Body of pancreas (tissue), 4 donors: Measurements from ENCODE around the gene RNF215. TPM values are rescaled to one million over a fixed set of nuclear protein-coding genes. Genes with fewer than 3 reads are reported as not detected.
"Not testable (repeated sequence)": the region's sequence is repeated elsewhere in the genome, so short reads cannot be mapped to it uniquely, and the experiment has no call there.

ENCODE experiments used
- ATAC-seq: fragments of 150-250 bp; one replicate; pipeline ENCODE4 v1.9.1; 2016
- DNase-seq, 4 donors: peaks; one replicate each; pipeline ENCODE4 v3.0.0-alpha.2; 2019
- H3K27ac ChIP-seq, 4 donors: fragments of 200-600 bp; sonication (generic); 1 replicate in 3 of 4; 2 replicates in 1 of 4; pipeline versions ENCODE4 v1.5.1 to v1.6.1; 2016 to 2019; ENCODE audit warnings: mild to moderate bottlenecking in 1 of 4, mixed read lengths in 1 of 4, moderate library complexity in 1 of 4
- H3K27me3 ChIP-seq, 2 donors: fragments of 200-600 bp; sonication (generic); one replicate each; pipeline ENCODE4 v1.6.0; 2016; ENCODE audit warnings: mild to moderate bottlenecking in 1 of 2
- H3K36me3 ChIP-seq, 2 donors: fragments of 200-600 bp; sonication (generic); replicated peaks in 1 of 2; 2 replicates each; pipeline ENCODE4 v1.5.1; 2016; ENCODE audit warnings: low read depth in 2 of 2; ENCODE audit not compliant: insufficient read depth in 1 of 2
- H3K4me1 ChIP-seq: fragments of 200-600 bp; sonication (generic); one replicate; pipeline ENCODE4 v1.6.0; 2016
- H3K4me3 ChIP-seq, 2 donors: fragments of 200-600 bp; sonication (generic); 1 replicate in 1 of 2; 2 replicates in 1 of 2; pipeline ENCODE4 v1.5.1; 2016 to 2019
- H3K9me3 ChIP-seq, 3 donors: fragments of 200-600 bp; sonication (generic); 1 replicate in 2 of 3; 2 replicates in 1 of 3; pipeline ENCODE4 v1.5.1; 2016
- POLR2A ChIP-seq, 3 donors: fragments of 450-650 bp; IDR thresholded peaks; one replicate each; pipeline ENCODE4 v1.6.1; 2016; ENCODE audit warnings: antibody characterized with exemption in 3 of 3, mild to moderate bottlenecking in 2 of 3
- WGBS, 2 donors: methylation state at CpG; one replicate each; pipeline ENCODE4 v1.1.5; 2017; 5-methylcytosine and 5-hydroxymethylcytosine counted together
- intact Hi-C: fragments of 100-400 bp; cut with DNase I; formaldehyde crosslinking; loops from one replicate; pipeline ENCODE4 v1.15.1; 2023
- total RNA-seq, 2 donors: library from RNA; depleted of rRNA; stranded (reverse); fragments of >200 nt; gene quantifications; one replicate each; pipeline ENCODE4 v1.1.0, GENCODE V29; 2016
- TF ChIP-seq, protein P1 (sequence below), 7 experiments: fragments of 450-650 bp in 4 of 7; fragments of 200-600 bp in 3 of 7; sonication (generic) in 3 of 7; IDR thresholded peaks; one replicate each; pipeline ENCODE4 v1.5.1; 2016 to 2019; ENCODE audit warnings: antibody characterized with exemption in 7 of 7

Gene RNF215
- total RNA-seq, 2 donors from 2014 or later: 13.8 to 14.0 TPM

DNA sequence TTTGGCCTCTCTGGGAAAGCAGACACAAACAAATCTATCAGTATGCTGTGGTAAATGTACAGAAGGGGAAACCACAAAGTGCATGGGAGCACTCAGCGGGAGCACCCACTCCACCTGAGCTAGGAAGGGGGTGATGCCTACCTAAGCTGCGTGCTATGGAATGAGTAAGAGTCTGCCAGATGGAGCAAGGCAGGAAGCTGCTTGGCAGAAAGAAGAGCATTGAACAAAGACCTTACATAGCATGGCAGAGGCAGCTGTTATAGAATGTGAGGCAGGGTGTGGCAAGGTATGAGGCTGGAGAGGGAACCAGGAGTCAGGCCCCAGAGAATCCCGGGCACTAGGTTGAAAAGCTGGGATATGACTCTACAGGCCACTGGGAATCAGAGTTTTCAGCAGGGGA lies 24.6 kb upstream of the RNF215 start:
- Histone ChIP-seq H3K4me3 (no peak overlapping the region), H3K36me3 (no peaks in the 10 kb centered on the region), H3K27me3 (no peaks in the 10 kb centered on the region), H3K9me3 (no peaks in the 10 kb centered on the region), H3K27ac (no peak overlapping the region), H3K4me1 (no peaks in the 10 kb centered on the region)
- no peak for TF ChIP-seq POLR2A (IDR thresholded peaks at IDR 0.05)
- TF ChIP-seq, protein P1, sequence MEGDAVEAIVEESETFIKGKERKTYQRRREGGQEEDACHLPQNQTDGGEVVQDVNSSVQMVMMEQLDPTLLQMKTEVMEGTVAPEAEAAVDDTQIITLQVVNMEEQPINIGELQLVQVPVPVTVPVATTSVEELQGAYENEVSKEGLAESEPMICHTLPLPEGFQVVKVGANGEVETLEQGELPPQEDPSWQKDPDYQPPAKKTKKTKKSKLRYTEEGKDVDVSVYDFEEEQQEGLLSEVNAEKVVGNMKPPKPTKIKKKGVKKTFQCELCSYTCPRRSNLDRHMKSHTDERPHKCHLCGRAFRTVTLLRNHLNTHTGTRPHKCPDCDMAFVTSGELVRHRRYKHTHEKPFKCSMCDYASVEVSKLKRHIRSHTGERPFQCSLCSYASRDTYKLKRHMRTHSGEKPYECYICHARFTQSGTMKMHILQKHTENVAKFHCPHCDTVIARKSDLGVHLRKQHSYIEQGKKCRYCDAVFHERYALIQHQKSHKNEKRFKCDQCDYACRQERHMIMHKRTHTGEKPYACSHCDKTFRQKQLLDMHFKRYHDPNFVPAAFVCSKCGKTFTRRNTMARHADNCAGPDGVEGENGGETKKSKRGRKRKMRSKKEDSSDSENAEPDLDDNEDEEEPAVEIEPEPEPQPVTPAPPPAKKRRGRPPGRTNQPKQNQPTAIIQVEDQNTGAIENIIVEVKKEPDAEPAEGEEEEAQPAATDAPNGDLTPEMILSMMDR (IDR thresholded peaks at IDR 0.05): no peak
- no peak for ATAC-seq
- no peak for DNase-seq
- intact Hi-C loops: no loop called here
- 87 to 92% methylated on average over 3 of the region's 3 CpGs for WGBS, 2 donors

DNA sequence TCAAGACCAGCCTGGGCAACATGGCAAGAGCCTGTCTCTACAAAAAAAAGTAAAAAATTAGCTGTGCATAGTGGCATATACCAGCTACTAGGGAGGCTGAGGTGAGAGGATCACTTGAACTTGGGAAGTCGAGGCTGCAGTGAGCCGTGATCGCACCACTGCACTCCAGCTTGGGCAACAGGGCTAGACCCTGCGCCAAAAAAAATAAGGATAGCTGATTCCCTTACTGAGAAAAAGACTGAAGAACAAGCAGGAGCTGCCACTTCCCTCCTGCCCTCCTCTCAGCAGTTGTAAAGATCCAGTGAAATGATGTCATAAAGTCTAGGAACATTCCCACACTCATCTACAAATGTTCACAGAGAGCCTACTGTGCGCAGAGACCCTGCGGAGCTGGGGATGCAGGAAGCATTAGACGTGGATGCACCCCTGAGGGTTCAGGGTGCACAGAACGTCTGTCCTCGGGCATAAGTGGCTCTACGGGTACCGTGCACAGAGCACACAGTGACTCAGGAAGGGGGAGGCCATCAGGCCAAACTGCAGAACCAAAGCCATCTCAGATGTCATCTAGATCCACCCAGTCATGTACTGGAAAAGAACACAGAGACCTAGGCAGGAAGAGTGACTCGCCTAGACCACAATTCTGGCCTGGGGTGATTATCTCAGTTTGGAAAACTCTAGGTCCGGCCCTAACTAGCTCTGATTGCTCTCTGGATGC lies 21.3 kb upstream of the RNF215 start:
- no peak overlapping the region for H3K4me3 ChIP-seq
- WGBS, 2 donors: 90 to 92% methylated on average over 12 to 13 of the region's 13 CpGs
- DNase-seq (no peak), ATAC-seq (no peak)
- H3K36me3 ChIP-seq: no peaks in the 10 kb centered on the region
- no peaks in the 10 kb centered on the region for H3K9me3 ChIP-seq
- no peaks in the 10 kb centered on the region for H3K4me1 ChIP-seq
- H3K27ac ChIP-seq: no peak overlapping the region
- intact Hi-C loops: no loop called here
- no peaks in the 10 kb centered on the region for H3K27me3 ChIP-seq
- no peak for TF ChIP-seq POLR2A (IDR thresholded peaks at IDR 0.05)
- TF ChIP-seq, protein P1 (IDR thresholded peaks at IDR 0.05): no peak

DNA sequence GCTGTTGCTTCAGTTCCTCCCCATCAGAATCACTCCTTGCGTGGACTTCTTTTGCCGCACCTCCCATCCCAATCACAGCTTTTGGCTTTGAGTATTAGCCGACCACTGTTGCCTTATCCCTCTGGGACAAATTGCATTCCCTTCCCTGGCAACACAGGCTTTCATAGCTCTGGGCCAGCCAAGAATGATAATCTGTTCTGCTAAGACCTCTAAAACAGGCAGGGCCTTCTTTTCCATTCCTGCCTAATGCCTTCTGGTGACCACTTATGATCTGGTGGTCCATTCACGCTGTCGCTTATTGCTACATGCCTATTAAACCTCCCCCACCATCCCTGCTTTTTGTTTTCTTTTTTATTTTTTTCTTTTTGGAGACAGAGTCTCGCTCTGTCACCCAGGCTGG lies 19.2 kb upstream of the RNF215 start:
- no peaks in the 10 kb centered on the region for H3K4me1 ChIP-seq
- no peak for ATAC-seq

DNA sequence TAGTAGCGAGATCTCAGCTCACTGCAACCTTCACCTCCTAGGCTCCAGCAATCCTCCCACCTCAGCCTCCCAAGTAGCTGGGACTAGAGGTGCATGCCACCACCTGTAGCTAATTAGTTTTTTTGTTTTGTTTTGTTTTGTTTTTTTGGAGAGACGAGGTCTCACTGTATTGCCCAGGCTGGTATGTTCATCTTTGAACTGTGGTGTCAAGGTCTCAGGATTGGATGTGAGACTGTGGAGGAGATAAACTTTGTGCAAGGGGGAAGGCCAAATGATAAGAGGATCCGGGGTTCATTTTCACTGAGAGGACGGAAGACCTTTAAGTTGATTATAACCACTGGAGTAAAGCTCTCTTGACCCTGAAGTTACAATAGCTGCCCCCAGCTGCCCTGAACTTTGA lies 18.5 kb upstream of the RNF215 start:
- Histone ChIP-seq H3K4me3 (no peak overlapping the region), H3K36me3 (no peaks in the 10 kb centered on the region), H3K27me3 (no peaks in the 10 kb centered on the region), H3K9me3 (no peaks in the 10 kb centered on the region), H3K27ac (no peak overlapping the region), H3K4me1 (no peaks in the 10 kb centered on the region)
- 52 to 78% methylated on average over 4 of the region's 4 CpGs for WGBS, 2 donors
- intact Hi-C loops: no loop called here
- DNase-seq (no peak), ATAC-seq (no peak)
- TF ChIP-seq, protein P1 (IDR thresholded peaks at IDR 0.05): no peak
- TF ChIP-seq POLR2A (IDR thresholded peaks at IDR 0.05): no peak

More for the DNA sequence above, 19.2 kb upstream of the RNF215 start:
- intact Hi-C loops: no loop called here
- no peaks in the 10 kb centered on the region for H3K27me3 ChIP-seq
- TF ChIP-seq, protein P1 (IDR thresholded peaks at IDR 0.05): no peak
- TF ChIP-seq POLR2A (IDR thresholded peaks at IDR 0.05): no peak
- H3K9me3 ChIP-seq: no peaks in the 10 kb centered on the region
- DNase-seq: no peak
- H3K4me3 ChIP-seq: no peak overlapping the region
- WGBS, 2 donors: 85 to 97% methylated on average over 6 of the region's 6 CpGs
- no peak overlapping the region for H3K27ac ChIP-seq
- H3K36me3 ChIP-seq: no peaks in the 10 kb centered on the region

DNA sequence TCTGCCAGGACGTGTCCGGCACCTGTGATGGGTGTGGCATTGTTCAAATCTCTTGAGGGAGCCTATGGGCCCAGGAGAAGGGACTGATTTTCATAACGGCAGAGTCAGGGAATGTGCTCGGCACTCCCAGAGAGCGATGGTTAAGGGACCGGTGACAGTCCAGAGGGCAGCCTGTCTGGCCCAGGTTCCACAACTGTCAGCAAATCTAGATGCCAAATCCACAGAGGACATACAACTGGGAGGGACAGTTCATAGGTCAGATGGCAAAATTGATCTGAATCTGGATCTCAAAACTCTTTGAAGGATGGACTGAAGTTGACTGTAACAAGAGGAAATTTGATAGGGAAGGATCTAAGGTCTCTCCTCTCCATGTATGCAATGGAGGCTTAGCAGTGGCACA lies 17.1 kb upstream of the RNF215 start:
- intact Hi-C loops: no loop called here
- no peak for TF ChIP-seq POLR2A (IDR thresholded peaks at IDR 0.05)
- TF ChIP-seq, protein P1 (IDR thresholded peaks at IDR 0.05): no peak
- H3K36me3 ChIP-seq: no peaks in the 10 kb centered on the region
- no peak overlapping the region for H3K4me3 ChIP-seq
- no peak for DNase-seq
- no peaks in the 10 kb centered on the region for H3K4me1 ChIP-seq
- H3K9me3 ChIP-seq: no peaks in the 10 kb centered on the region
- WGBS, 2 donors: 86 to 90% methylated on average over 6 of the region's 6 CpGs
- H3K27me3 ChIP-seq: no peaks in the 10 kb centered on the region
- H3K27ac ChIP-seq: no peak overlapping the region
- ATAC-seq: no peak

DNA sequence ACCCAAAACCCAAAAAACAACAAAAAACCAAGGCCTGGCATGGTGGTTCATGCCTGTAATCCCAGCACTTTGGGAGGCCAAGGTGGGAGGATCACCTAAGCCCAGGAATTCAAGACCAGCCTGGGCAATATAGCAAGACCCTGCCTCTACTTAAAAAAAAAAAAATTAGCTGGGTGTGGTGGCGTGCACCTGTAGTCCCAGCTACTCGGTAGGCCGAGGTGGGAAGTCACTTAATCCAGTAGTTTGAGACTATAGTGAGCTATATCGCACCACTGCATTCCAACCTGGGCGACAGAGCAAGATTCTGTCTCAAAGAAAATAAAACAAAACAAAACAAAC lies 15.5 kb upstream of the RNF215 start:
- DNase-seq, H3K27me3 ChIP-seq, H3K4me1 ChIP-seq, H3K36me3 ChIP-seq, ATAC-seq, H3K9me3 ChIP-seq, H3K27ac ChIP-seq, H3K4me3 ChIP-seq, intact Hi-C loops: not testable (repeated sequence)
- 94 to 97% methylated on average over 5 of the region's 5 CpGs for WGBS, 2 donors
